ENCODE measurements around the gene PROK1. TPM values are rescaled to one million over a fixed set of nuclear protein-coding genes. Genes with fewer than 3 reads are reported as not detected.
"Not testable (repeated sequence)": the region's sequence is repeated elsewhere in the genome, so short reads cannot be mapped to it uniquely, and the experiment has no call there.

Gene PROK1
- total and polyA plus RNA-seq, 8 donors: 1.5 TPM; not detected in 7

- intact Hi-C loops (cut with DNase I; ENCODE audit: low total_unique reads): no loop called here
- Histone ChIP-seq H3K36me3 (no peaks in the 10 kb centered on the region), H3K9me3 (no peaks in the 10 kb centered on the region), H3K4me3 (no peak overlapping the region), H3K4me1 (peaks cover 0 to 19% (median 8%) of the 10 kb centered on the region in 4 donors), H3K27me3 (no peaks in the 10 kb centered on the region), H3K27ac (no peak overlapping the region)
- 45 to 60% (median 51%) methylated on average over 4 of the region's 4 CpGs for WGBS, 5 donors
- TF ChIP-seq POLR2A (IDR thresholded peaks at IDR 0.05) (no peak), EP300 (IDR thresholded peaks at IDR 0.05) (no peak), POLR2AphosphoS5 (IDR thresholded peaks at IDR 0.05) (no peak), CTCF (IDR thresholded peaks at IDR 0.05) (no peak)
- DNase-seq: no peak
These were observed 12.1 kb upstream of the PROK1 start for GRCh38 chr1:110438893-110439292.

DNA sequence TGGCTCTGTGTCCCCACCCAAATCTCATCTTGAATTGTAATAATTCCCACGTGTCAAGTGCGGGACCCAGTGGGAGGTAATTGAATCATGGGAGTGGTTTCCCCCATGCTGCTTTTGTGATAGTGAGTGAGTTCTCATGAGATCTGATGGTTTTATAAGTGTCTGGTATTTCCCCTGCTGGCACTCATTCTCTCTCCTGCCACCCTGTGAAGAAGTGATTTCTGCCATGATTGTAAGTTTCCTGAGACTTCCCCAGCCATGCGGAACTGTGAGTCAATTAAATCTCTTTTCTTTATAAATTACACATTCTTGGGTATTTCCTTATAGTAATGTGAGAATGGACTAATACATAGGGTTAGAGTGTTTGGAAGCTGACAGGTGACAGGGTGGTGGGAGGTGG lies 11.1 kb upstream of the PROK1 start:
- DNase-seq; intact Hi-C loops (cut with DNase I; ENCODE audit: low total_unique reads); H3K9me3 ChIP-seq; H3K27ac ChIP-seq; H3K36me3 ChIP-seq; H3K27me3 ChIP-seq; H3K4me3 ChIP-seq: not testable (repeated sequence)
- peaks cover 0 to 19% (median 8%) of the 10 kb centered on the region in 4 donors for H3K4me1 ChIP-seq
- 86 to 96% (median 91%) methylated on average over 3 of the region's 3 CpGs for WGBS, 5 donors

GRCh38 chr1:110440877-110441276 lies 10.1 kb upstream of the PROK1 start:
- WGBS, 5 donors: 23 to 48% (median 38%) methylated on average over 3 of the region's 3 CpGs
- H3K9me3 ChIP-seq: no peaks in the 10 kb centered on the region
- TF ChIP-seq CTCF (IDR thresholded peaks at IDR 0.05) (no peak), EP300 (IDR thresholded peaks at IDR 0.05) (no peak), POLR2AphosphoS5 (IDR thresholded peaks at IDR 0.05) (no peak), POLR2A (IDR thresholded peaks at IDR 0.05) (no peak)
- DNase-seq: peak in 1 of 2 donors; percentile 42
- peaks cover 0 to 19% (median 8%) of the 10 kb centered on the region in 4 donors for H3K4me1 ChIP-seq
- intact Hi-C loops (cut with DNase I; ENCODE audit: low total_unique reads): no loop called here
- H3K36me3 ChIP-seq: no peaks in the 10 kb centered on the region
- no peak overlapping the region for H3K4me3 ChIP-seq
- H3K27me3 ChIP-seq: no peaks in the 10 kb centered on the region
- peak overlapping the region in 1 of 5 donors; percentile 8 for H3K27ac ChIP-seq

- Histone ChIP-seq H3K27me3 (no peaks in the 10 kb centered on the region), H3K4me1 (peaks cover 0 to 19% (median 8%) of the 10 kb centered on the region in 4 donors), H3K36me3 (no peaks in the 10 kb centered on the region), H3K9me3 (no peaks in the 10 kb centered on the region), H3K27ac (no peak overlapping the region), H3K4me3 (no peak overlapping the region)
- intact Hi-C loops (cut with DNase I; ENCODE audit: low total_unique reads): no loop called here
- DNase-seq: peak in 1 of 2 donors; percentile 23
- TF ChIP-seq EP300 (IDR thresholded peaks at IDR 0.05): no peak
- no peak for TF ChIP-seq POLR2A (IDR thresholded peaks at IDR 0.05)
- no peak for TF ChIP-seq CTCF (IDR thresholded peaks at IDR 0.05)
- TF ChIP-seq POLR2AphosphoS5 (IDR thresholded peaks at IDR 0.05): no peak
These were observed 9.1 kb upstream of the PROK1 start for GRCh38 chr1:110441888-110442287.

- intact Hi-C loops (cut with DNase I; ENCODE audit: low total_unique reads): no loop called here
- Histone ChIP-seq H3K27ac (no peak overlapping the region), H3K4me3 (no peak overlapping the region), H3K9me3 (no peaks in the 10 kb centered on the region), H3K36me3 (no peaks in the 10 kb centered on the region), H3K27me3 (peaks cover 0 to under 1% (median 0%) of the 10 kb centered on the region in 3 donors), H3K4me1 (peaks cover 0 to 19% (median 8%) of the 10 kb centered on the region in 4 donors)
- TF ChIP-seq POLR2A (IDR thresholded peaks at IDR 0.05) (no peak), POLR2AphosphoS5 (IDR thresholded peaks at IDR 0.05) (no peak), EP300 (IDR thresholded peaks at IDR 0.05) (no peak), CTCF (IDR thresholded peaks at IDR 0.05) (no peak)
- whole genome bisulfite sequencing, 5 donors: 81 to 87% (median 84%) methylated on average over 7 to 8 of the region's 8 CpGs
- no peak for DNase-seq
These were observed 7.5 kb upstream of the PROK1 start for GRCh38 chr1:110443451-110443850.
